Measurements from ENCODE around the gene TOX3. TPM values are rescaled to one million over a fixed set of nuclear protein-coding genes. Genes with fewer than 3 reads are reported as not detected.

TOX3 gene
- total and polyA plus RNA-seq, 2 of the 8 experiments (the other 6 are each of a cell fraction or from before 2014, with no cell fraction given), result 16.7 to 31.2 TPM

- H2AFZ ChIP-seq (ENCODE audit: low read length), result no peak overlapping the region
- no peak overlapping the region for H4K91ac ChIP-seq (replicated peaks; ENCODE audit: insufficient read length, low read length)
- no peaks in the 10 kb centered on the region for H3K79me1 ChIP-seq (ENCODE audit: low read depth, low read length)
- no peak overlapping the region for H3K56ac ChIP-seq (replicated peaks; ENCODE audit: insufficient read length, low read depth, low read length)
- no peak overlapping the region for H4K5ac ChIP-seq (ENCODE audit: insufficient read length, low read depth, low read length)
- no peak overlapping the region for H2BK20ac ChIP-seq (ENCODE audit: low read length)
- H4K8ac ChIP-seq (ENCODE audit: extremely low read depth, insufficient read depth, low read length), result no peak overlapping the region
- H3K79me2 ChIP-seq (ENCODE audit: control insufficient read depth in 1 of 2, insufficient read depth in 2 of 2, low read length in 2 of 2), result no peaks in the 10 kb centered on the region
- H3K4ac ChIP-seq (replicated peaks; ENCODE audit: insufficient read length, low read depth, low read length), result no peak overlapping the region
- no peak overlapping the region for H2BK5ac ChIP-seq (ENCODE audit: low read depth, low read length)
- H3K4me2 ChIP-seq (ENCODE audit: insufficient read depth in 1 of 2, low read depth in 2 of 2, low read length in 2 of 2), result no peak overlapping the region
- H3K9me3 ChIP-seq (ENCODE audit: insufficient read depth in 2 of 2, low read depth in 1 of 2, low read length in 1 of 2), result peaks cover 3 to 4% of the 10 kb centered on the region in 2 experiments; a peak in 2 of 4 replicates
- no peak overlapping the region for H3K27ac ChIP-seq (ENCODE audit: low read depth, low read length)
- H3K14ac ChIP-seq (ENCODE audit: insufficient read length), result no peak overlapping the region
- H3K23me2 ChIP-seq (ENCODE audit: low read depth, low read length), result no peaks in the 10 kb centered on the region
- no peak overlapping the region for H3K23ac ChIP-seq (ENCODE audit: insufficient read length)
- CTCF ChIA-PET (ENCODE audit: partially characterized antibody), result no interaction called here
- H2BK120ac ChIP-seq (replicated peaks; ENCODE audit: low read depth, low read length), result no peak overlapping the region
- H3K27me3 ChIP-seq (replicated peaks in 1 of 4; ENCODE audit: control insufficient read depth in 3 of 4, extremely low read depth in 1 of 4, insufficient read depth in 3 of 4, low read length in 3 of 4), result no peaks in the 10 kb centered on the region
- peaks cover 10 to 69% (median 31%) of the 10 kb centered on the region in 4 experiments for H3K36me3 ChIP-seq (ENCODE audit: control insufficient read depth in 2 of 4, insufficient read depth in 4 of 4, low read length in 3 of 4)
- no peak overlapping the region for H3K9ac ChIP-seq (replicated peaks in 1 of 4; ENCODE audit: extremely low read depth in 1 of 4, low read depth in 3 of 4, low read length in 3 of 4)
- H3K4me3 ChIP-seq (ENCODE audit: extremely low read depth in 1 of 4, insufficient read depth in 2 of 4, low read depth in 3 of 4, low read length in 4 of 4), result no peak overlapping the region
- H2BK12ac ChIP-seq (ENCODE audit: low read depth, low read length), result no peak overlapping the region
- no peak overlapping the region for H2BK15ac ChIP-seq (ENCODE audit: low read length)
- FAIRE-seq (no peak), DNase-seq (ENCODE audit: low read depth in 1 of 2, low spot score in 2 of 2) (no peak)
- H3K18ac ChIP-seq (ENCODE audit: extremely low read depth, low read length), result no peak overlapping the region
- POLR2A ChIA-PET (ENCODE audit: partially characterized antibody), result no interaction called here
- no peak overlapping the region for H2AK5ac ChIP-seq (ENCODE audit: low read depth, low read length)
- 91% methylated on average over 5 of the region's 5 CpGs; no CpG with 5 or more reads in 1 of the 2 experiments for WGBS, 2 experiments (ENCODE audit: extremely low coverage in 1 of 2, insufficient coverage in 1 of 2, insufficient read length in 1 of 2, insufficient replicate concordance in 2 of 2, low coverage in 1 of 2, low lambda C conversion rate in 2 of 2, missing lambda C conversion rate in 1 of 2)
- peaks cover 0 to 9% (median 0%) of the 10 kb centered on the region in 4 experiments; a peak in 3 of 7 replicates for H3K4me1 ChIP-seq (replicated peaks in 1 of 4; ENCODE audit: control insufficient read depth in 3 of 4, insufficient read depth in 4 of 4, low read length in 3 of 4)
- H4K20me1 ChIP-seq (replicated peaks in 1 of 2; ENCODE audit: control insufficient read depth in 1 of 2, insufficient read depth in 2 of 2, low read length in 2 of 2), result peaks cover 0 to 2% of the 10 kb centered on the region in 2 experiments
- TF ChIP-seq BACH1 (IDR thresholded peaks at IDR 0.05; ENCODE audit: low read length) (no peak), SP1 (IDR thresholded peaks at IDR 0.05; ENCODE audit: low read depth, low read length) (no peak), KDM4A (IDR thresholded peaks at IDR 0.05; ENCODE audit: low read depth, low read length, severe bottlenecking) (no peak), CHD2 (IDR thresholded peaks at IDR 0.05; ENCODE audit: low read length) (no peak)
Observed at GRCh38 chr16:52439750-52440149, 107.2 kb downstream of the TOX3 start.

Data from H1 (cell line).